GM18907 (cell line): Measurements from ENCODE around the gene COPS6.

Experiments used
- ATAC-seq: cut with Tn5 transposase; IDR thresholded peaks from one replicate; pipeline ENCODE4 v1.9.1; 2021; ENCODE audit warnings: mild to moderate bottlenecking, moderate library complexity; ENCODE audit not compliant: unreplicated experiment

The COPS6 gene

DNA sequence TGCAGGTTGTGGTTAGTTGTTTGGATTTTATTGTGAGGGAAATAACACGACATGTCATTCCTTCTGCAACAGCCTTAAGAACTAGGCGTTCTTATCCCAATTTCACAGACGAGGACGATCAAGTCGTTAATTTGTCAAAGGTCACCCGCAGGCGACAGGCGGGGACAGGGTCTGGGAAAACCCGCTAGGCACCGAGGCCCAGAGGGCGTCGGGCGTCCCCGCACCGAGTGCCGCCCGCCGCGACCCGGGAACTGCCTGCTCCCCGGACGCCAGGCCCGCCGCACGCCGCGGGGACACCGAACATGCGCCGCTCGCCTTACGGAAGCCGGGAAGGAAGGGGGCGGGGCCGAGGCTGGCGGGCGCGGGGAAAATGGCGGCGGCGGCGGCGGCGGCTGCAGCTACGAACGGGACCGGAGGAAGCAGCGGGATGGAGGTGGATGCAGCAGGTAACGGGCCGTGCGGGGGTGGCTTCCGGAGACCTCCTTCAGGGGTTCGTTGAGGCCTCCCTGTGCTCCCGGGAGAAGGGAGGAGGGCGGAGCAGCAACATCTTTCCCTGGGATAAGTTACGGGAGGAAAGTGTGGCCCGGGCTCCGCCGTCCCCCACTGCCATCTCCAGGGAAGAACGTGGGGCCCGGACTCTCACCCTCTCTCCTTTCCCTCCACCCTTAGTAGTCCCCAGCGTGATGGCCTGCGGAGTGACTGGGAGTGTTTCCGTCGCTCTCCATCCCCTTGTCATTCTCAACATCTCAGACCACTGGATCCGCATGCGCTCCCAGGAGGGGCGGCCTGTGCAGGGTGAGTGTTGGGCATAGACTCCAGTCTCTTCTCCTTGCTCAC lies at the start of gene COPS6:
TSS of gene COPS6 (plus strand) at position 349 of the 837 bp plus-strand sequence. CDS start at position 371, 22 bp downstream.
- peak; percentile 53 for ATAC-seq

GRCh38 chr7:100040575-100040974 lies 48.2 kb upstream of the COPS6 start:
- ATAC-seq: no peak

GRCh38 chr7:100044718-100045117 lies 44.1 kb upstream of the COPS6 start:
- no peak for ATAC-seq

DNA sequence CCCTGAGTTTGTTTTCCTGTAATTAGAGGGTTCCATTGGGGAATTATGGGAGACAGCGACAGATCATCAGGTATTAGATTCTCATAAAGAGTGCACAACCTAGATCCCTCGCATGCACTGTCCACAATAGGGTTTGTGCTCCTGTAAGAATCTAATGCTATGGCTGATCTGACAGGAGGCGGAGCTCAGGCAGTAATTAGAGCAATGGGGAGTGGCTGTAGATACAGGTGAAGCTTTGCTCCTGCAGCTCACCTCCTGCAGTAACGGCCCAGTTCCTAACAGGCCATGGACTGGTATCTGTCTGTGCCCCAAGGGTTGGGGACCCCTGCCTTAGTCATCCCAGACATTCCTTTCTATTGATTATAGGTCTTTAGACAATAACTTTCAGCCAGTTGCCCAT lies 40.1 kb upstream of the COPS6 start:
- ATAC-seq: no peak

GRCh38 chr7:100049441-100050291 lies 39.1 kb upstream of the COPS6 start, which contains the start of gene ZSCAN21:
TSS of gene ZSCAN21 (plus strand) at chr7:100049774. CDS start at chr7:100057007, 7,233 bp downstream.
- ATAC-seq: peak; percentile 81

GRCh38 chr7:100051611-100052010 lies 37.2 kb upstream of the COPS6 start:
- ATAC-seq: no peak

DNA sequence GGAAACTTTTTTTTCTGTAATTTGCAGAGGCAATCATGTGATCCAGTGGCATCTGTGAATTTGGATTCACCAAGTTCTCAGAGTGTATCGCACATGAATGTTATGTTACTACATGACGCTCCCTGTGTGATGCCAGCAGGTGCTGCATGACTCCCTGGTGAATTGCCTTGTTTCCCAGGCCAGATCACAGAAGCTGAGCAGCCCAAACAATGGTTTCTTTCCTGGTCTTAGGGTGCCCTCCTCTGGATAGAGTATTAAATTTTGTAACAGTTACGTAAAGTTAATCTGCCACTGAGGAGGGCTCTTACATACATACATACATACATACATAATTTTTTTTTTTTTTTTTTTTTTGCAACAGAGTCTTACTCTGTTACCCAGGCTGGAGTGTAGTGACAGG lies 35.6 kb upstream of the COPS6 start:
- no peak for ATAC-seq

DNA sequence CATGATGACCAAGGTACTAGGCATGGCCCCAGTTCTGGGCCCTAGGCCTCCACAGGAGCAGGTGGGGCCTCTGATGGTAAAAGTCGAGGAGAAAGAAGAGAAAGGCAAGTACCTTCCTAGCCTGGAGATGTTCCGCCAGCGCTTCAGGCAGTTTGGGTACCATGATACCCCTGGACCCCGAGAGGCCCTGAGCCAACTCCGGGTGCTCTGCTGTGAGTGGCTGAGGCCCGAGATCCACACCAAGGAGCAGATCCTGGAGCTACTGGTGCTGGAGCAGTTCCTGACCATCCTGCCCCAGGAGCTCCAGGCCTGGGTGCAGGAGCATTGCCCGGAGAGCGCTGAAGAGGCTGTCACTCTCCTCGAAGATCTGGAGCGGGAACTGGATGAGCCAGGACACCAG lies 31.8 kb upstream of the COPS6 start:
- no peak for ATAC-seq

DNA sequence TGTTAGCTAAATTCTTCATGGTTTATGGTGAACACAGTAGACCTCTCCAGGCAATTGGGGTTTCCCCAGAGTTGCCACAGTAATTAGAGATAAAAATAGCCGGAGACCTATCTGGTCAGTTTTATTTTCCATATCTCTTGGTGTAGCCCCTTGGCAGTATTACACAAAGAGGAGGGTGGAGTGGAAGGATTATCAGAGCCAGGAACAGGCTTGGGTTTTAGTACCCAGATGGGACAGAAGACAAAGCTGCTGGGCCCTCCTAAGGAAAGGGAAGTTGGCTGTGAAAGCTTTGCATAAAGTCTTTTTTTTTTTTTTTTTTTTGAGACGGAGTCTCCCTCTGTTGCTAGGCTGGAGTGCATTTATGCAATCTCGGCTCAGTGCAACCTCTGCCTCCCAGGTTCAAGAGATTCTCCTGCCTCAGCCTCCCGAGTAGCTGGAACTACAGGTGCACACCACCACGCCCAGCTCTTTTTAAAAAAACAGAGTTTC lies 29.5 kb upstream of the COPS6 start:
- ATAC-seq: no peak

GRCh38 chr7:100061518-100062193 lies 27.1 kb upstream of the COPS6 start:
- ATAC-seq: no peak

DNA sequence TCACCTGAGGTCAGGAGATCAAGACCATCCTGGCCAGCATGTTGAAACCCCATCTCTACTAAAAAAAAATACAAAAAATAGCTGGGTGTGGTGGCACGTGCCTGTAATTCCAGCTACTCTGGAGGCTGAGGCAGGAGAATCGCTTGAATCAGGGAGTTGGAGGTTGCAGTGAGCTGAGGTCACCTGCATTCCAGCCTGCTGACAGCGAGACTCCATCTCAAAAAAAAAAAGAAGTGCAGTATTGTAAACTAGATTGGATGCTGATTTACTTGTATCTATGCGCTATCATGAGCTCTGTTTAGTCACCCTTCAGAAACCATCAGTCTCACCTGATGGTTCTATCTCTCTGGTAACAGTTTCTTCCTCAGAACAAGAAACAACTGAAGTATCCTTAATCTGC lies 25.4 kb upstream of the COPS6 start:
- no peak for ATAC-seq

DNA sequence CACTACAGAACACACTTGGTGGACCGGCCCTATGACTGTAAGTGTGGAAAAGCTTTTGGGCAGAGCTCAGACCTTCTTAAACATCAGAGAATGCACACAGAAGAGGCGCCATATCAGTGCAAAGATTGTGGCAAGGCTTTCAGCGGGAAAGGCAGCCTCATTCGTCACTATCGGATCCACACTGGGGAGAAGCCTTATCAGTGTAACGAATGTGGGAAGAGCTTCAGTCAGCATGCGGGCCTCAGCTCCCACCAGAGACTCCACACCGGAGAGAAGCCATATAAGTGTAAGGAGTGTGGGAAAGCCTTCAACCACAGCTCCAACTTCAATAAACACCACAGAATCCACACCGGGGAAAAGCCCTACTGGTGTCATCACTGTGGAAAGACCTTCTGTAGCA lies 24.6 kb upstream of the COPS6 start:
- no peak for ATAC-seq

- no peak for ATAC-seq
These were observed 23.1 kb upstream of the COPS6 start for GRCh38 chr7:100065452-100066186.

DNA sequence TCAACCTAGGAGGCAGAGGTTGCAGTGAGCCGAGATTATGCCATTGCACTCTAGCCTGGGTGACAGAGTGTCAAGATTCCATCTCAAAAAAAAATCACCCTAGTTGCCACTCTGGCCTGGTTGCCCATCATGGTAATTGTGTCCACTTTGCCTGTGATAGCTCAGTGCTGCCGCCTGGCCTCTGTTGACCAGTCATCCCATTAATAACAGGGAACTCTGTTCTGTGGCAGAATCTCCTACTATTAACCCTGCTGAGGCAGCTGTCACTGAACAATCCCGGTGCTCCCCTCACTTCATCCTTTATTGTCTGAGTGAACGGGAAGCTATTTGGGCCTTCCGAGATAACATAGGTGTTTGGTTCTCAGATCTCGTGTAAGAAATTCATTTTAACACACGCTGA lies 21.8 kb upstream of the COPS6 start:
- ATAC-seq: no peak

DNA sequence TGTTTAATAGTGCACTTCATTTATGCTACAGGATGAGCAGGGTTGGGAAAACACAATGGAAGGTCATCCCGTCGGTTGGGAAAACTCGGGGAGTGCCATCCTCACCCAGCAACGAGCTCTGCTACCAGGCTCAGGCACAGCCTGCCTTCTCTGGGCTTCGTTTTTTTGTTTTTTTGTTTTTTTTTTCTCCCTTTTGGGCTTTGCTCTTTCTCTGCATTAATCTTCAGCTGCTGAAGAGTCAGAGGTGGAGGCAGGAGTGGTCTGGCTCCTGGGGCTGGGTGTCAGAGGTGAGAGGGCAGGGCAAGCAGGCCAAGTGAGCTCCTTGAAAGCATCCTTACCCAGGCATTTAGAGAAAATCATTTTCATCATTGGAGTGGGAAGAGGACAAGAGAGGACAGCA lies 18.8 kb upstream of the COPS6 start:
- no peak for ATAC-seq

DNA sequence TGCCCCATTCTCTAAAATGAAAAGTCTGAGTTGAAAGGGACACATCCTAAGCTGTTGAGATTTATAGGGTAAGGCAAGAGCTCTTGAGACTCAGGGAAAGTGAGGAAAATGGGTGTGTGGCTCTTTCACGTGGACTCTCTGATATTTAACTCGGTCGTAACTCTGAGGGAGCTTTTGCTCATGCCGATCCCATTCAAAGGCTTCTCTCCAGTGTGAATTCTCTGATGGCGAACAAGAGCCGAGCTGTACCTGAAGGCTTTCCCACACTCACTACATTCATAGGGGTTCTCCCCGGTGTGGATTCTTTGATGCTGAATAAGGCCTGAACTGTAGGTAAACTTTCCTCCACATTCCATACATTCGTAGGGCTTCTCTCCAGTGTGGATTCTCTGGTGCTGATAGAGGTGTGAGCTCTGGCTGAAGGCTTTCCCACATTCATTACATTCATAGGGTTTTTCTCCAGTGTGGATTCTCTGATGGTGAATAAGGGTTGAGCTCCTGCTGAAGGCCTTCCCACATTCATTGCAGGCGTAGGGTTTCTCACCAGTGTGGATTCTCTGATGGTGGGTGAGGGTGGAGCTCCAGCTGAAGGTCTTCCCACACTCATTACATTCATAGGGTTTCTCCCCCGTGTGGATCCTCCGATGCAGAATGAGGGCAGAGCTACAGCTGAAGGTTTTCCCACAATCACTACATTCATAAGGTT lies 17.6 kb upstream of the COPS6 start:
- no peak for ATAC-seq

DNA sequence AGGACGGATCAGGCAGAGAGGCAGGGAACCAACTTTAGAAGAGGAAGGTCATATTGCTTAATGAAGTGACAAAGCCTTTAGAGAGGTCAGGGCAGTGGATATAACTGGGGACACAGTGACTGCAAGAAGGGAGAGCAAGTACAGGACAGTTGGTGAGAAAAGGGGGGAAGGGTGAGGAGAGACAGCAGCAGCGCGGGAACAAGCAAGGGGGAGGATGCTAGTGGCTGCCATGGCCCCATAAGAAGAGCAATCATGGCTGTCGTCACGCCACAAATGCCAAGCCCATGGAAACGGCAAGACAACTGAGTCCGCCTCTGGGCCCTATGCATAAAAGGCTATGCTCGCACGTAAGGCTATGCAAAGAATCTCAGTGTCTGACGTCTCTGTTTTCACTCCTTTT lies 16.3 kb upstream of the COPS6 start:
- no peak for ATAC-seq

- no peak for ATAC-seq
These were observed 13.9 kb upstream of the COPS6 start for GRCh38 chr7:100074841-100075240.

DNA sequence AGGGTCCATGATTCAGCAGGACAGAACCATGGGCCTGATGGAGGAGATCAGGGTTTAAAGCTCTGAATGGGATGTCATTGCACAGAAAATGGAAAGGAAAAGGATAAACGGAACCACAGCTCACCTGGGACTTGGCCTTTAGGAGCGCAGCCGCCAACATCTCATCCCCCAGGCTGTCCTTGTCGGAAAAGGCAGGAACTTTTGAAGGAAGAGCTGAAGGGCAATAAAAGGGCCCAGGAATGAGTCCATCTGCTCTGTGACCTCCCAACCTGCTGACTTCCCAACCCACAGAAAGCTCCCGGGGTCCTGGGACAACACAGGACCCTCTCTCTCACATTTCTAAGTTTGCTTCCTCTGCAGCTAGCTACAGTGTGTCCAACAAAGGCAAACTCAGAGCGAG lies 13.4 kb upstream of the COPS6 start:
- ATAC-seq: no peak

GRCh38 chr7:100077205-100077604 lies 11.6 kb upstream of the COPS6 start:
- ATAC-seq: no peak
